Transverse colon (tissue), 4 donors: Measurements from ENCODE around the gene FSTL3.

Experiments used
- CTCF ChIP-seq, 5 experiments: fragments of 200-600 bp in 3 of 5; fragments of 450-650 bp in 2 of 5; sonication (generic) in 3 of 5; IDR thresholded peaks; 1 replicate in 2 of 5; 2 replicates in 3 of 5; pipeline ENCODE4 v1.5.1; 2016 to 2017; ENCODE audit warnings: antibody characterized with exemption in 5 of 5, inconsistent platforms in 3 of 5, mild to moderate bottlenecking in 2 of 5, moderate library complexity in 1 of 5
- EP300 ChIP-seq: sonication (generic); formaldehyde crosslinking; IDR thresholded peaks from one replicate; pipeline ENCODE4 v1.6.1; 2017; ENCODE audit warnings: antibody characterized with exemption, low read depth
- POLR2A ChIP-seq: fragments of 450-650 bp; IDR thresholded peaks from one replicate; pipeline ENCODE4 v1.6.1; 2016; ENCODE audit warnings: antibody characterized with exemption, mild to moderate bottlenecking, moderate library complexity
- POLR2AphosphoS5 ChIP-seq, 3 donors: sonication (generic); formaldehyde crosslinking; IDR thresholded peaks; one replicate each; pipeline ENCODE4 v1.6.1; 2016; ENCODE audit warnings: antibody characterized with exemption in 3 of 3

DNA sequence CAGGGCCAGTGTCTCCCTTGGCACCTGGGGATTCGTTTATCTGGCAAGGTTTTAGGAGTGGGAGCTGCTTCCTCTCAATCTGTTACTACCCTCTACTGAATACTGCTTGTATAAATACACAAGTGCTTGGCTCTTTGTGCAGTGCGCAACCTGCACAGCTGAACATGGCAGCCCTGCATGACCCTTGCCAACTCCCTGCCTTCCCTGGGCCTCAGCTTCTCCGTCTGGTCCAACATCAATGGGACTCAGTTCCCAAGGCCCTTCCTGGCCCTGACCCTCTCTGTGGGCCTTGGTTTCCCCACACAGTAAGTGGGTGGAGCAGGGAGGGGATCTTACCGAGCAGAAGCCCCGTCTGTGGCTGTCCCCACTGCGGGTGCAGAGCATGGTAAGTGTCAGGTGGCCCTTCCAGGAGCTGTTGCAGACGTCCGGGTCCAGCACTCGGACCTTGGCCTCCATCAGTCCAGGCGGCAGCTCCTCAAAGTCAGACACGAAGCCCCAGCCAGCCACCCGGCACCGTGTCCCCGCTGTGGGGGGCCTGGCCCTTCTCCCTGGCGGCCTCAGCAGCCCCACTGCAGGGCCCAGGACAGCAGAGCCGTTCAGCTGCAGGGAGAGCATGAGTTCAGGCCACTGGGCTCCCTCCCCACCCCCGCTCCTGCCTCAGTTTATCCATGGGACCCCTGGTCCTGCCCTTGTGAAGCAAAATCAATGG is 10.6 kb downstream of the FSTL3 start:
- TF ChIP-seq POLR2A (no peak), CTCF (IDR thresholded peaks at IDR 0.05) (no peak), POLR2AphosphoS5 (IDR thresholded peaks at IDR 0.05) (no peak), EP300 (no peak)
